PC-9 (cell line): ENCODE results near the gene ACOX1. TPM values are rescaled to one million over a fixed set of nuclear protein-coding genes. Genes with fewer than 3 reads are reported as not detected.

ENCODE experiments used
- BruUV-seq: library from RNA; stranded (reverse); fragments of 400-500 nt; replicated peaks from 2 replicates; lab custom pipeline; 2021; lab: Mats Ljungman, UMichigan
- CTCF ChIA-PET: fragments of 300-600 bp; sonication (Branson Sonifier 250); formaldehyde crosslinking; loops from one replicate; lab custom pipeline; 2022; ENCODE audit warnings: antibody characterized with exemption; lab: Charles Lee
- POLR2A ChIA-PET: fragments of 300-600 bp; sonication (Branson Sonifier 250); formaldehyde crosslinking; loops from one replicate; lab custom pipeline; 2022; ENCODE audit warnings: antibody characterized with exemption; ENCODE audit not compliant: unreplicated experiment; lab: Charles Lee
- DNase-seq, 2 experiments: peaks; one replicate each; pipeline versions ENCODE4 v3.0.0 to v3.0.0-alpha.2; 2015 to 2022; ENCODE audit warnings: mixed read lengths in 1 of 2
- H2AFZ ChIP-seq: fragments of 200-600 bp; sonication (generic); 2 replicates; pipeline ENCODE4 v1.8.1; 2017; ENCODE audit warnings: antibody characterized with exemption
- H3F3A ChIP-seq: fragments of 200-600 bp; sonication (generic); 2 replicates; pipeline ENCODE4 v1.8.1; 2017; ENCODE audit warnings: antibody characterized with exemption, mild to moderate bottlenecking, low read depth; ENCODE audit not compliant: insufficient read depth
- H3K27ac ChIP-seq: fragments of 200-600 bp; sonication (generic); 2 replicates; pipeline ENCODE4 v1.6.1; 2016; ENCODE audit warnings: mixed run types
- H3K27me3 ChIP-seq: fragments of 200-600 bp; sonication (generic); 2 replicates; pipeline ENCODE4 v1.6.1; 2016; ENCODE audit warnings: low read depth, mixed run types; ENCODE audit not compliant: insufficient read depth
- H3K36me3 ChIP-seq: fragments of 200-600 bp; sonication (generic); 2 replicates; pipeline ENCODE4 v1.6.1; 2016; ENCODE audit warnings: low read depth, mixed run types
- H3K4me1 ChIP-seq: fragments of 200-600 bp; sonication (generic); replicated peaks from 2 replicates; pipeline ENCODE4 v1.6.1; 2016; ENCODE audit warnings: mixed run types; ENCODE audit not compliant: insufficient read depth
- H3K4me2 ChIP-seq: fragments of 200-600 bp; sonication (generic); 2 replicates; pipeline ENCODE4 v1.6.1; 2017; ENCODE audit warnings: mixed run types
- H3K4me3 ChIP-seq: fragments of 200-600 bp; sonication (generic); 2 replicates; pipeline ENCODE4 v1.6.1; 2016; ENCODE audit warnings: mixed run types
- H3K79me2 ChIP-seq: fragments of 200-600 bp; sonication (generic); 2 replicates; pipeline ENCODE4 v1.6.1; 2017; ENCODE audit warnings: low read depth, mixed run types
- H3K9me2 ChIP-seq: fragments of 200-600 bp; sonication (generic); 2 replicates; pipeline ENCODE4 v1.8.1; 2017; ENCODE audit warnings: mild to moderate bottlenecking; ENCODE audit not compliant: insufficient read depth
- H3K9me3 ChIP-seq: fragments of 200-600 bp; sonication (generic); 2 replicates; pipeline ENCODE4 v1.8.1; 2016; ENCODE audit warnings: low read depth; ENCODE audit not compliant: insufficient read depth
- H4K20me1 ChIP-seq: fragments of 200-600 bp; sonication (generic); 2 replicates; pipeline ENCODE4 v1.8.1; 2017; ENCODE audit not compliant: insufficient read depth
- CTCF ChIP-seq: fragments of 200-600 bp; sonication (generic); conservative IDR thresholded peaks from 2 replicates; pipeline ENCODE4 v1.6.1; 2017; ENCODE audit warnings: mixed run types, antibody characterized with exemption, mild to moderate bottlenecking, moderate library complexity
- EZH2 ChIP-seq: fragments of 200-600 bp; sonication (generic); IDR thresholded peaks from 2 replicates; pipeline ENCODE4 v1.8.0; 2017; ENCODE audit warnings: antibody characterized with exemption, low read depth
- intact Hi-C: fragments of 100-400 bp; cut with micrococcal nuclease; formaldehyde crosslinking; loops from one replicate; pipeline ENCODE4 v1.10.0; 2022; ENCODE audit not compliant: unreplicated experiment
- total RNA-seq: library from RNA; stranded (reverse); gene quantifications from 2 replicates; pipeline ENCODE4 v1.2.3, GENCODE V29; 2021

The ACOX1 gene
- total RNA-seq, 1 experiment from 2014 or later: 35.5 TPM

- no peak for DNase-seq
- H4K20me1 ChIP-seq: no peaks in the 10 kb centered on the region
- no peak overlapping the region for H3K4me3 ChIP-seq
- no peaks in the 10 kb centered on the region for H3K4me1 ChIP-seq
- no peak overlapping the region for H2AFZ ChIP-seq
- no peak for TF ChIP-seq CTCF
- TF ChIP-seq EZH2: no peak
- POLR2A ChIA-PET: no interaction called here
- no peaks in the 10 kb centered on the region for H3K9me2 ChIP-seq
- no peaks in the 10 kb centered on the region for H3K27me3 ChIP-seq
- no peaks in the 10 kb centered on the region for H3K9me3 ChIP-seq
- no peaks in the 10 kb centered on the region for H3K79me2 ChIP-seq
- no peaks in the 10 kb centered on the region for H3F3A ChIP-seq
- no peak overlapping the region for H3K4me2 ChIP-seq
- H3K27ac ChIP-seq: no peak overlapping the region
- no TSS peak for BruUV-seq
- CTCF ChIA-PET: no interaction called here
- no peaks in the 10 kb centered on the region for H3K36me3 ChIP-seq
- intact Hi-C loops: no loop called here
Measured at GRCh38 chr17:75920045-75920560, 58.9 kb downstream of the ACOX1 start.

GRCh38 chr17:75919611-75920010 lies 59.4 kb downstream of the ACOX1 start:
- Histone ChIP-seq H3K9me2 (no peaks in the 10 kb centered on the region), H4K20me1 (no peaks in the 10 kb centered on the region), H3K9me3 (no peaks in the 10 kb centered on the region), H3K4me3 (no peak overlapping the region), H3K27ac (no peak overlapping the region), H3K27me3 (no peaks in the 10 kb centered on the region), H3F3A (no peaks in the 10 kb centered on the region), H3K36me3 (no peaks in the 10 kb centered on the region), H3K79me2 (no peaks in the 10 kb centered on the region), H3K4me2 (no peak overlapping the region), H3K4me1 (no peaks in the 10 kb centered on the region), H2AFZ (no peak overlapping the region)
- intact Hi-C loops: no loop called here
- BruUV-seq: no TSS peak
- ChIA-PET CTCF (interaction anchor here (0.5 kb wide), 1 partner anchor 52 kb away, joined by 3 read pairs; no protein-coding TSS in a partner anchor), POLR2A (no interaction called here)
- no peak for TF ChIP-seq CTCF
- TF ChIP-seq EZH2: no peak
- no peak for DNase-seq

- intact Hi-C loops: no loop called here
- BruUV-seq: no TSS peak
- CTCF ChIA-PET: no interaction called here
Measured at GRCh38 chr17:75917917-75918445, 61.0 kb downstream of the ACOX1 start.

More at GRCh38 chr17:75917917-75918445, 61.0 kb downstream of the ACOX1 start:
- TF ChIP-seq EZH2 (no peak), CTCF (no peak)
- Histone ChIP-seq H3K4me3 (no peak overlapping the region), H3K79me2 (no peaks in the 10 kb centered on the region), H4K20me1 (no peaks in the 10 kb centered on the region), H3K4me1 (no peaks in the 10 kb centered on the region), H3K27ac (no peak overlapping the region), H3K9me2 (no peaks in the 10 kb centered on the region), H2AFZ (no peak overlapping the region), H3K9me3 (no peaks in the 10 kb centered on the region), H3K27me3 (no peaks in the 10 kb centered on the region), H3F3A (no peaks in the 10 kb centered on the region), H3K36me3 (no peaks in the 10 kb centered on the region), H3K4me2 (no peak overlapping the region)
- POLR2A ChIA-PET: no interaction called here
- DNase-seq: no peak
